Activated naive CD8-positive, alpha-beta T cell treated with anti-CD3 and anti-CD28 coated beads, Interleukin-2, amount 10 ng/mL, durations not matched to agents 7 days and 5 days (primary cell): ENCODE results near the gene NOLC1. TPM values are rescaled to one million over a fixed set of nuclear protein-coding genes. Genes with fewer than 3 reads are reported as not detected.
"Not testable (repeated sequence)": the region's sequence is repeated elsewhere in the genome, so short reads cannot be mapped to it uniquely, and the experiment has no call there.

ENCODE experiments used
- ATAC-seq: fragments of 150-1000 bp; cut with Tn5 transposase; one replicate; pipeline ENCODE4 v1.10.0; 2021; ENCODE audit warnings: low read depth, moderate library complexity
- POLR2A ChIA-PET: fragments of 350-600 bp; sonication (Branson Sonifier 250); formaldehyde crosslinking; loops from one replicate; lab custom pipeline; 2021; ENCODE audit warnings: antibody characterized with exemption; lab: Charles Lee
- DNase-seq: peaks from one replicate; pipeline ENCODE4 v3.0.0; 2021
- H3K27ac Mint-ChIP-seq: one replicate; pipeline ENCODE4 v1.8.0; 2022; ENCODE audit warnings: mild to moderate bottlenecking, mixed read lengths
- H3K27me3 Mint-ChIP-seq: one replicate; pipeline ENCODE4 v1.8.0; 2022; ENCODE audit warnings: mild to moderate bottlenecking, moderate library complexity, mixed read lengths
- H3K36me3 Mint-ChIP-seq: one replicate; pipeline ENCODE4 v1.8.0; 2021; ENCODE audit warnings: mild to moderate bottlenecking, mixed read lengths
- H3K4me1 Mint-ChIP-seq: one replicate; pipeline ENCODE4 v1.8.0; 2021; ENCODE audit warnings: mixed read lengths
- H3K4me3 Mint-ChIP-seq: one replicate; pipeline ENCODE4 v1.8.0; 2022; ENCODE audit warnings: mild to moderate bottlenecking, moderate library complexity, mixed read lengths
- H3K9me3 Mint-ChIP-seq: one replicate; pipeline ENCODE4 v1.8.0; 2021; ENCODE audit warnings: mixed read lengths
- total RNA-seq, 2 experiments: library from RNA; stranded (reverse); gene quantifications; one replicate each; pipeline ENCODE4 v1.2.3, GENCODE V29; 2021

The NOLC1 gene
- total RNA-seq, 2 experiments from 2014 or later = 73.8 to 78.3 TPM

DNA sequence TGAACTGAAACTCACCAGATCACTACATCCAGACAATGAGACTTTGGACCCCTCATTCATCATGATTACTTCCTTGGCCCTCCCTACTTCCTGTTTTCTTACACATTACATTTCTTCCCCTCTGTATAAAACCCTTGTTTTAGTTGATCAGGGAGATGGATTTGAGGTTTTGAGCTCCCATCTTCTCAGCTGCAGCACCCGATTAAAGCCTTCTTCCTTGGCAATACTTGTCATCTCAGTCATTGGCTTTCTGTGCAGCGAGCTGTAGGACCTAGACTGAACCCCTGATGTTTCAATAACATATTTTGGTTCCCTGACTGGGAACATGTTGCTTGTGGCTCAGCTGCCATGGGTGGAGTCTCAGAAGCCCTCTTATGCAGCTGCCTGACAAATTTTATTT lies 33.1 kb downstream of the NOLC1 start:
- Mint-ChIP-seq H3K27ac (no peak overlapping the region), H3K4me3 (no peak overlapping the region), H3K9me3 (peaks cover 7% of the 10 kb centered on the region), H3K4me1 (peaks cover 19% of the 10 kb centered on the region), H3K27me3 (peaks cover 2% of the 10 kb centered on the region), H3K36me3 (peaks cover 7% of the 10 kb centered on the region)
- DNase-seq (no peak), ATAC-seq (no peak)
- POLR2A ChIA-PET = no interaction called here

DNA sequence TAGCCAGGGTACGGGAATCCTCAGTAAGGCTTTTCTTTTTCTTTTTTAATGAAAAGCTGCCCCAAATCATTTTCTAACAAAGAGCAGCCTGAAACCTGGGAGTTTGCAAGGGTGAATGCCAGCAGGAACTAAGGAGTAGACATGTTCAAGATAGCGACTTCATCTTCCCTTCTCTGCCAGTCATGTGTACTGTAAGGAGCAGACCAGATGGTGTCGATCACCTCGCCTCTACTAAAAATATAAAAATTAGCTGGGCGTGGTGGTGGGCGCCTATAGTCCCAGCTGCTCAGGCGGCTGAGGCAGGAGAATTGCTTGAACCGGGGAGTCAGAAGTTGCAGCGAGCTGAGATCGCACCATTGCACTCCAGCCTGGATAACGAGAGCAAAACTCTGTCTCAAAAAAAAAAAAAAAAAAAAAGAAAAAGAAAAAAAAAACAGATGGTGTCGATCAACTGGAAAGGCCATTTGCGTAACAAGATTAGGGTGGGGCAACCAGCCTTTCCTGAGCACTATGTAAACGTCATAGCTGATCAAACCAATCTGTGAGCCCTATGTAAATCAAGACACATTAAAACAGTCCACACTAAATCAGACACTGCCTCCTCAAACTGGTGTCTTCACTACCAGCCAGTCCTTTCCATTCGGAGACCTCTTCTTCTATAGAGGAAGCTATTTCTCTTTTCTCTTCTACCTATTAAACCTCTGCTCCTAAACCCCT lies 33.8 kb downstream of the NOLC1 start:
- H3K9me3 Mint-ChIP-seq = peaks cover 7% of the 10 kb centered on the region
- peaks cover 19% of the 10 kb centered on the region for H3K4me1 Mint-ChIP-seq
- ATAC-seq = no peak
- POLR2A ChIA-PET = interaction anchor here (1.2 kb wide), 1 partner anchor 45 kb away, joined by 3 read pairs; no protein-coding TSS in a partner anchor
- no peak for DNase-seq
- H3K36me3 Mint-ChIP-seq = peaks cover 9% of the 10 kb centered on the region
- H3K27ac Mint-ChIP-seq = no peak overlapping the region
- H3K4me3 Mint-ChIP-seq = no peak overlapping the region
- H3K27me3 Mint-ChIP-seq = peaks cover 2% of the 10 kb centered on the region

DNA sequence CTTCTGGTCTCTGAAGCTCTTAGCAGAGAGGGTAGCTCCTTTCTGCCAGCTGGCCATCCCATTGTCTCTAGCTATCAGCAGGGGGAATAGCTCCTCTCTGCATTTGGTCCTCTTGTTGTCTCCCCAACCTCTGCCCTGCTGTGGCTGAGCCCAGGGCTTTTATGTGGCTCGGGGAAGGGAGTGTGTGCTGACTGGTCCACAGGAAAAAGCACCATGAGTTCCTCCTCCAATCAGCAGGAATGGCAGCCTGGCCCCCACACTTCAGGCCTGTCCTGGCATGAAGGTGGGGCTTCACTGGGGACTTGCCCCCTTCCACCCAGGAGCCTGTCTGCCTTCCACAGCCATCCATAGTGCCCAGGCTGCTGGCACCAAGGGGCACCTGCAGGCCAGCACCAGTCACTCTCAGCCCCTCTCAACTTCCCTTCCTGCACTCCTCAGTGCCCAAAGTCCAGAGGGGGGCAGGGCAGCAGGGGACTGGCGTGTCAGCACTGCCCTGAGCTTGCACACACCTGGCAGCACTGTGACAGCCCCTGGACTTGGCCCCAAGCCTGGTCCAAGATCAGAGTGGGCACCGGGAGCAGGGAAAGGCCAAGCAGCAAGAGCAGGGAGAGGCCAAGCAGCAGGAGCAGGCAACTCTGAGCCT lies 36.2 kb downstream of the NOLC1 start:
- POLR2A ChIA-PET = interaction anchor here (0.7 to 1.2 kb wide), 7 partner anchors 19 to 262 kb away, joined by 3 to 4 read pairs (median 3); partner anchors contain the start of gene GBF1
- Mint-ChIP-seq H3K4me3 (no peak overlapping the region), H3K36me3 (peaks cover 23% of the 10 kb centered on the region), H3K4me1 (peaks cover 19% of the 10 kb centered on the region), H3K27me3 (peaks cover 2% of the 10 kb centered on the region), H3K9me3 (peaks cover 19% of the 10 kb centered on the region), H3K27ac (peak overlapping the region; percentile 94)
- DNase-seq = peak; percentile 34
- ATAC-seq = peak; percentile 16

DNA sequence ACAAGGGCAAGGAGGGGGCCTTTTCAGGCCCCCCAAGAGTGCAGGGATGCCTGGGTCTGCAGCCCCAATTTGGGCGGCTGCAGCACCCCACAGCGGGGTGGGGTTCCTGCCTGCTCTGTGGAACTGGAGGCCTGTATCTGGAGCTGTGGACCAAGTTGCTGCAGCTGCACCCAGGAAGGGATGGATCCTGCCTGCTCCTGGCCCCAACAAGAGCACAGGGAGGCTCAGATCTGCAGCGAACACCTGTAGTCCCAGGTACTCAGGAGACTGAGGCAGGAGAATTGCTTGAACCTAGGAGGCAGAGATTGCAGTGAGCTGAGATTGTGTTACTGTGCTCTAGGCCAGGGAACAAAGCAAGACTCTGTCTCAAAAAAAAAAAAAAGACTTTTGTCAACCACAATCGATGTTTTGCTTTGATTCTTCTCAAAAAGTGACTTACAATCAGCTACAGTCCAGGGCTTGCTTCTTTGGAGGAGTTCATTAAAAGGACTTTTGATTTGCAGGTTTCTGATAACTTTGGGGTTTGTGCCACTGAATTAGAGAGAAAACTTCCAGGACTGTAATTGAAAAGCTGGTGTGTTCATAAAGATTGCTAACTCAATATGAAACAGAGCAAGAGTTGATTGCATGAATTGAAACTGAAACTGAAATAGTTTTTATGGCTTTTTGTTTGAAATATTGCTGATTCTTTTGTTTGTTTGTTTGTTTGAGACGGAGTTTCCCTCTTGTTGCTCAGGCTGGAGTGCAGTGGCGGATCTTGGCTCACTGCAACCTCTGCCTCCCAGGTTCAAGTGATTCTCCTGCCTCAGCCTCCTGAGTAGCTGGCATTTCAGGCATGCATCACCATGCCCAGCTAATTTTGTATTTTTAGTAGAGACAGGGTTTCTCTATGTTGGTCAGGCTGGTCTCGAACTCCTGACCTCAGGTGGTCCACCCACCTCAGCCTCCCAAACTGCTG lies 37.0 kb downstream of the NOLC1 start:
- peak; percentile 73 for ATAC-seq
- Mint-ChIP-seq H3K36me3 (peaks cover 24% of the 10 kb centered on the region), H3K27ac (peak overlapping the region; percentile 94), H3K4me1 (peaks cover 19% of the 10 kb centered on the region), H3K9me3 (peaks cover 20% of the 10 kb centered on the region), H3K4me3 (peak overlapping the region; percentile 64)
- POLR2A ChIA-PET = interaction anchor here (0.6 to 1.2 kb wide), 10 partner anchors 20 to 1472 kb away, joined by 3 to 4 read pairs (median 3); partner anchors contain the start of gene GBF1
- not testable (repeated sequence) for H3K27me3 Mint-ChIP-seq
- DNase-seq = peak; percentile 41

DNA sequence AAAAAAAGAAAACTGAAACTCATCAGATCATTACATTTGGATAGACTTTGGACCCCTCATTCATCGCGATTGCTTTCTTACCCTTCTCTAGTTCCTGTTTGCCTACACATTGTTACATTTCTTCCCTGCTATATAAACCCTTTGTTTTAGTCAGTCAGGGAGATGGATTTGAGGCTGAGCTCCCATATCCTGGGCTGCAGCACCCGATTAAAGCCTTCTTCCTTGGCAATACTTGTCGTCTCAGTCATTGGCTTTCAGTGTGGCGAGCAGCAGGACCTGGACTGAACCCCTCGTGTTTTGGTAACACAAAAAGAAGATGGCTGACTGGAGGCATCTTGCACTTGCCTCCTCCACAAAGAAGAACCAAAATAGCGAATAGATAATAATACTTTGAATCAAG lies 39.8 kb downstream of the NOLC1 start:
- peaks cover 15% of the 10 kb centered on the region for H3K4me1 Mint-ChIP-seq
- H3K27ac Mint-ChIP-seq = no peak overlapping the region
- no peaks in the 10 kb centered on the region for H3K27me3 Mint-ChIP-seq
- no peak for ATAC-seq
- POLR2A ChIA-PET = interaction anchor here (0.9 to 1.5 kb wide), 2 partner anchors 26 to 229 kb away, joined by 3 to 5 read pairs; partner anchors contain the start of gene FBXL15
- no peak for DNase-seq
- H3K9me3 Mint-ChIP-seq = peaks cover 14% of the 10 kb centered on the region
- peaks cover 22% of the 10 kb centered on the region for H3K36me3 Mint-ChIP-seq
- no peak overlapping the region for H3K4me3 Mint-ChIP-seq

DNA sequence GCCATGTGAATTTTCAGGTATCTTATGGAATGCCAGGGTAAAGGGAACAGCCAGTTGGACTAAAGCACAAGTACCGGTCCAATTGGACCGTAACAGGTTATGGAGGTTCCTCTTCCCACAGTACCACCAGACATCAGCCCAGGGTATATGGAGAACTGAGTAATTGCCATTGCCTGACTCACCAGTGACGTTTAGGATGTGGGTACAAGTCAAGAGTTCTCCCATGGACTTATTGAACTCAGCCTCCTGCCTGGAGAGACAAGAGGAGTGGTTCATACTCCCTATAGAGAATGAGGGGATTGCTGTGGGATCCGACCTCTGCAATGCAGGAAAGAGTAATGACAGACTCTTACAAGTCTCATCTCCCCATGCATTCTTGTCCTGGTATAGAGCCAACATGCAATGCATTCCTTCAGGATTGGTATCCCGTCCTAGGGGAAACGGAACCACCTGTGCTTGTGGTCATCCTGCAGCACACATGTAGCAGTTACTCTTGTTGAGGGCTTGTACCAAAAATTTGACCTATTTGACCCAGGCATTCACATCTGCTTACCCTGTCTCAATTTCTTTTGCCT lies 43.2 kb downstream of the NOLC1 start:
- H3K36me3 Mint-ChIP-seq = peaks cover 17% of the 10 kb centered on the region
- no peaks in the 10 kb centered on the region for H3K27me3 Mint-ChIP-seq
- DNase-seq (no peak), ATAC-seq (no peak)
- no peaks in the 10 kb centered on the region for H3K4me1 Mint-ChIP-seq
- peaks cover 16% of the 10 kb centered on the region for H3K9me3 Mint-ChIP-seq
- no peak overlapping the region for H3K4me3 Mint-ChIP-seq
- POLR2A ChIA-PET = no interaction called here
- no peak overlapping the region for H3K27ac Mint-ChIP-seq

DNA sequence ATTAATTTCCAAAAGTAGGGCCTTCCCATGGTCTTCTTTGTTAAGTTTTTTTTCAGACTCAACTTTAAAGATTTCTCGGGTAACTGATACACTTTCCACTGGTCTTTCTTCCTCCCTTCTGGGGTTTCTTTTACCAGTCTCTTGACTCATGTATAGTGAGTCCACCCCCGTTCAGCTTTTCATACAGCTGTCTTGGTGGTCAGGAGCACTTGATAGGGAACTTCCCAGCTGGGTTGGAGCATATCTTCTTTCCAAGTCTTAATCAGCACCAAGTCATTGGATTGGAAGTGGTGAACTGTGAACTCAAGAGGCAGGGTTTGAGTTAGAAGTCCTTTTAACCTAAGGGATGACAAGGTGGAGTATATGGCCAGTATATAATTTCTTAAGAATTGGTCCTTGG lies 44.7 kb downstream of the NOLC1 start:
- POLR2A ChIA-PET = no interaction called here
- H3K27me3 Mint-ChIP-seq = no peaks in the 10 kb centered on the region
- DNase-seq = no peak
- no peak overlapping the region for H3K27ac Mint-ChIP-seq
- H3K4me1 Mint-ChIP-seq = no peaks in the 10 kb centered on the region
- peaks cover 6% of the 10 kb centered on the region for H3K36me3 Mint-ChIP-seq
- H3K4me3 Mint-ChIP-seq = no peak overlapping the region
- ATAC-seq = no peak
- peaks cover 9% of the 10 kb centered on the region for H3K9me3 Mint-ChIP-seq

DNA sequence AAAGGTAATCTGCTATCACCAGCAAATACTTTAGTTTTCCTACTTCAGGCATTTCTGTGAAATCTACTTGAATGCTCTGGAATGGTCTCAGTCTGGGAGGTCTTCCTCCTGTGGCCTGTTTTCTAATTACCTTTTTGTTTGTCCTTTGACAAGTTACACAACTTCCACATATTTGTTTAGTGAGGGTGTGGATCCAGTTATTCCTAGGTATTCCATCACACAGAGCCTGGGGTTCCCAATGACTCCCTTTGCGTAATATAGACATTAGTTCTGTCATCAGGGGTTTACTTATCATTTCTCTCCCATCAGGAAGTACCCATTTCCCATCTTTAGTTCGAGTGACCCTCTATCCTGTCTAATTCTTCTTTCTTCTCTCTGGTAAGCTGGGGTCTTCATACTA lies 45.8 kb downstream of the NOLC1 start:
- POLR2A ChIA-PET = no interaction called here
- peaks cover 7% of the 10 kb centered on the region for H3K36me3 Mint-ChIP-seq
- no peak for DNase-seq
- ATAC-seq = no peak
- no peaks in the 10 kb centered on the region for H3K27me3 Mint-ChIP-seq
- H3K27ac Mint-ChIP-seq = no peak overlapping the region
- peaks cover 7% of the 10 kb centered on the region for H3K9me3 Mint-ChIP-seq
- peaks cover 4% of the 10 kb centered on the region for H3K4me1 Mint-ChIP-seq
- no peak overlapping the region for H3K4me3 Mint-ChIP-seq

DNA sequence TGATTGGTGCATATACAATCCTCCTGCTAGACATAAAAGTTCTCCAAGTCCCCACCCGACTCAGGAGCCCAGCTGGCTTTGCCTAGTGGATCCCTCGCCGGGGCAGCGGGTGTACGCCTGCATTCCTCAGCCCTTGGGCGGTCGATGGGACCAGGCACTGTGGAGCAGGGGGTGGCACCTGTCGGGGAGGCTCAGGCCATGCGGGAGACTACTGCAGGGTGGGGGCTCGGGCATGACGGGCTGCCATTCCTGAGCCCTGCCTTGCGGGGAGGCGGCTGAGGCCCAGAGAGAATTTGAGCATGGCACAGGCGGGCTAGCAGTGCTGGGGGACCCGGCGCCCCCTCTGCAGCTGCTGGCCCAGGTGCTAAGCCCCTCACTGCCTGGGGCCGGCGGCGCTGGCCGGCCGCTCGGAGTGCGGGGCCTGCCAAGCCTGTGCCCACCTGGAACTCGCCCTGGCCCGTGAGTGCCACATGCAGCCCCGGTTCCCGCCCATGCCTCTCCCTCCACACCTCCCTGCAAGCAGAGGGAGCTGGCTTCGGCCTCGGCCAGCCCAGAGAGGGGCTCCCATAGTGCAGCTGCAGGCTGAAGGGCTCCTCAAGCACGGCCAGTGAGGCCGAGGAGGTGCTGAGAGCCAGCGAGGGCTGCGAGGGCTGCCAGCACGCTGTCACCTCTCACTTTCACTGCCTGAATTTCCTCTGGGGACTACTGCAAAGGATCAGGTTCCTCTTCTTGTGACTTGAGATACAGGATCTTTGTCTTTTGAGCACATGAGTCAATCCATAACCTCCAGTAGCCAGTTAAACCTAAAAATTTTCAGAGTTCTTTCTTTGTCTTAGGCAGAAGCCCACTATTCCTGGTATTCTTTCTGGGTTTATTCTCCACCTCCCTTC lies 48.8 kb downstream of the NOLC1 start:
- DNase-seq = no peak
- Mint-ChIP-seq H3K9me3 (peaks cover 9% of the 10 kb centered on the region), H3K36me3 (peaks cover 7% of the 10 kb centered on the region), H3K4me3 (no peak overlapping the region), H3K27ac (no peak overlapping the region), H3K4me1 (peaks cover 4% of the 10 kb centered on the region), H3K27me3 (no peaks in the 10 kb centered on the region)
- POLR2A ChIA-PET = no interaction called here
- no peak for ATAC-seq

DNA sequence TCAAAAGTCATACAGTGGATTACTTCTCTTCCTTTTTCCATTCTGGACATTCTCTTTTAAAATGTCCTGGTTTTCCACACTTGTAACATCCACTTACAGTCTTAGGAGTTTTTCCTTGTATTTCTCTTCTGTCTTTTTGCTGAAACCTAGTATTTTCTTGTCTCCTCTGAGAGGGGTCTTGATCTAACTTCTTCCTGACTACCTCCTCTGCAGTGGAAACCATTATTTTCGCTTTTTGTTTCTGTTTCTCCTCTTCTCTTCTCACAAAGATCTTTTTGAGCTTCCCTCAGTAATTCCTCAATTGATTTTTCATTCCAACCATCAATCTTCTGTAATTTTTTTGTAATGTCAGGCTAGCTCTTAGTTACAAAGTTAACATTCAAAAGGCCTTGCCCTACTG lies 50.2 kb downstream of the NOLC1 start:
- POLR2A ChIA-PET = no interaction called here
- H3K9me3 Mint-ChIP-seq = peaks cover 8% of the 10 kb centered on the region
- no peak overlapping the region for H3K4me3 Mint-ChIP-seq
- peaks cover 4% of the 10 kb centered on the region for H3K4me1 Mint-ChIP-seq
- peak overlapping the region; percentile 1 for H3K27ac Mint-ChIP-seq
- peaks cover 7% of the 10 kb centered on the region for H3K36me3 Mint-ChIP-seq
- H3K27me3 Mint-ChIP-seq = no peaks in the 10 kb centered on the region
- no peak for ATAC-seq
- no peak for DNase-seq

DNA sequence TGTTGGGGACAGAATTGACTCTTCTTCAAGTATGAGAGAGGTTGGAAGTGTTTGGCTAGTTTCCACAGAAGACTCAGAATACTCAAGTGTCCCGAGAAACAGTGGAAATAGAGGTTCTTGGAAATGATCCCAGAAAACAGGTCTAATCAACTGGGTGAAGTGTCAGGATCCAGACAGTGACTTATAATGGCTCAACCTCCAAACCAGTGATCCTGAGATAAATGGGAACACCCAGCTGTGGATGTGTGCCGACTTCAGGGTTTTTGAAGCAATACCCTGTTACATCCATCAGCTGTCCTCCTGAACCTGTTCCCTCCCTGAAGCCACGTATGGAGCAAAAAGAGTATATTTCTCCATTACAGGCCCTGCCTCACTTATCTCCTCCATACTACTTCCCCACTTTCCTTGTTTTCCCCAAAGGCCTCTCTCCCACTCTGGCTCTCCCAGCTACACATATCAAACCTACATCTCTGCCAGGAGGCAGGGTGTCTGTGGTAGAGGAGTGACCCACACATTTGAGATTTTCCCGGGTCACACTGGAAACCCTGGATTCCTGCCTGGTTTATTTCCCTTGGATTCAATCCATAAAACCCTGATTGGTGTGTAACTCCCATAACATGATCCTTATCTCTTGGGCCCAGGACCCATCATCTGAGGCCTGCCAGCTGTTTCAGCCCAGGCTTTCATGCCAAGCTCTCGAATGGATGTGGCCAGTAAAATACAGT lies 56.3 kb downstream of the NOLC1 start:
- no peak overlapping the region for H3K4me3 Mint-ChIP-seq
- no peak overlapping the region for H3K27ac Mint-ChIP-seq
- ATAC-seq = no peak
- POLR2A ChIA-PET = interaction anchor here (0.6 to 1.1 kb wide), 2 partner anchors 21 to 125 kb away, joined by 3 read pairs; no protein-coding TSS in a partner anchor
- H3K4me1 Mint-ChIP-seq = peaks cover 2% of the 10 kb centered on the region
- DNase-seq = no peak
- no peaks in the 10 kb centered on the region for H3K36me3 Mint-ChIP-seq
- H3K9me3 Mint-ChIP-seq = peaks cover 2% of the 10 kb centered on the region
- H3K27me3 Mint-ChIP-seq = peaks cover 5% of the 10 kb centered on the region
